ENCODE results near the gene NTM. TPM values are rescaled to one million over a fixed set of nuclear protein-coding genes. Genes with fewer than 3 reads are reported as not detected.

NTM gene
- total RNA-seq, 2 donors from 2014 or later = 19.1 to 44.7 TPM

DNA sequence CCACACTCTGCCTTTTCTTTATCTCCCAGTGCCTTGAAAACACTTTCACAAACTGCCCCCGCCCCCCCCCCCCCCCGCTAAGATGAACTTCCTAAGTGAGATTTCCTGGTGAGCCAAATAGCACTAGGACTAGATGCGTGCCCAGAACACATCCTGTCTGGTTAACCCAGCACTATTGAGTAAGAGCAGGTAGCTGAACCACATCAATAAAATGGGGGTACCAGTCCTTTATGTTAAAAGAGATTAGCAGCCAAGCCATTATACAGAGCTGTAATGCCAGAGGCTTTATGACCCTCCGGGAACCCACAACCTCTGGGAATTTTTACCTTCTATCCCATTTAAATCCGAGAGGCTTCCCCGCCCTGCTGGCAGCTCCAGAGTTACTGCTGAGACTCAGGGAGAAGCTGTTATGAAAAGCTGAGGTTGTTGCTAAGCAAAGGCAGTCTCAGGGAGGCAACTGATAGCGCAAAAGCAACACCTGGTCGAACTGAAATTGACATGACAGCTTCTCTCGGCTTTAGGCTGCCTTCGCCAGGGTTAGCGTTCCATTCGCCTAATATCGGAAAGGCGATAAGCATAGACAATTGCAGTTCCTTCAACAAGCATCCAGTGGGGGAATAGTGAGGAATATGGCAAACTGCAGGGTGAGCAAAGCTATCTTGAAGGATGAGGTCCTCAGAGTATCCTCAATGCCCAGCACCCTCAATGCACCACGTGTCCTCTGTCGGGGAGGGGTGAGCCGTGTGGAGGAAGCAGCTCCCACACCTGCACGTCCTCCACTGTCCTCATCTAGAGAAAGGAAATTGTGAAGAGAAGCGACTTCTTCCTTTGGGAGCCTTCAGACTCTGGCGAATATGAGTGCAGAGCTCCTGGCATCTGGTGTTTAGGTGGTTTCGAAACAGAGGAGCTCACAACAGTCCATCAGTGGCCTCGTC lies 977.0 kb downstream of the NTM start:
- no peaks in the 10 kb centered on the region for H3K27me3 ChIP-seq
- H3K4me3 ChIP-seq = no peak overlapping the region
- TF ChIP-seq, protein P1, sequence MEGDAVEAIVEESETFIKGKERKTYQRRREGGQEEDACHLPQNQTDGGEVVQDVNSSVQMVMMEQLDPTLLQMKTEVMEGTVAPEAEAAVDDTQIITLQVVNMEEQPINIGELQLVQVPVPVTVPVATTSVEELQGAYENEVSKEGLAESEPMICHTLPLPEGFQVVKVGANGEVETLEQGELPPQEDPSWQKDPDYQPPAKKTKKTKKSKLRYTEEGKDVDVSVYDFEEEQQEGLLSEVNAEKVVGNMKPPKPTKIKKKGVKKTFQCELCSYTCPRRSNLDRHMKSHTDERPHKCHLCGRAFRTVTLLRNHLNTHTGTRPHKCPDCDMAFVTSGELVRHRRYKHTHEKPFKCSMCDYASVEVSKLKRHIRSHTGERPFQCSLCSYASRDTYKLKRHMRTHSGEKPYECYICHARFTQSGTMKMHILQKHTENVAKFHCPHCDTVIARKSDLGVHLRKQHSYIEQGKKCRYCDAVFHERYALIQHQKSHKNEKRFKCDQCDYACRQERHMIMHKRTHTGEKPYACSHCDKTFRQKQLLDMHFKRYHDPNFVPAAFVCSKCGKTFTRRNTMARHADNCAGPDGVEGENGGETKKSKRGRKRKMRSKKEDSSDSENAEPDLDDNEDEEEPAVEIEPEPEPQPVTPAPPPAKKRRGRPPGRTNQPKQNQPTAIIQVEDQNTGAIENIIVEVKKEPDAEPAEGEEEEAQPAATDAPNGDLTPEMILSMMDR (IDR thresholded peaks at IDR 0.05) = no peak
- no peak overlapping the region for H3K27ac ChIP-seq
- H3K4me1 ChIP-seq = peaks cover 0 to 14% of the 10 kb centered on the region in 2 donors
- no peaks in the 10 kb centered on the region for H3K36me3 ChIP-seq
- DNase-seq (ENCODE audit: low spot score) = no peak
- no peaks in the 10 kb centered on the region for H3K9me3 ChIP-seq

- H3K27me3 ChIP-seq = no peaks in the 10 kb centered on the region
- no peaks in the 10 kb centered on the region for H3K36me3 ChIP-seq
- peak overlapping the region in 1 of 2 donors; percentile 29 for H3K27ac ChIP-seq
- H3K9me3 ChIP-seq = no peaks in the 10 kb centered on the region
- TF ChIP-seq, protein P1 (IDR thresholded peaks at IDR 0.05) = no peak
- DNase-seq (ENCODE audit: low spot score) = no peak
- no peak overlapping the region for H3K4me3 ChIP-seq
- peaks cover 0 to 4% of the 10 kb centered on the region in 2 donors for H3K4me1 ChIP-seq
Observed at GRCh38 chr11:132349811-132350733, 979.7 kb downstream of the NTM start.

- Histone ChIP-seq H3K9me3 (no peaks in the 10 kb centered on the region), H3K27me3 (no peaks in the 10 kb centered on the region), H3K4me1 (peaks cover 0 to 4% of the 10 kb centered on the region in 2 donors), H3K4me3 (no peak overlapping the region), H3K36me3 (no peaks in the 10 kb centered on the region), H3K27ac (no peak overlapping the region)
- TF ChIP-seq, protein P1 (IDR thresholded peaks at IDR 0.05) = no peak
- DNase-seq (ENCODE audit: low spot score) = no peak
Observed at GRCh38 chr11:132351050-132351449, 980.6 kb downstream of the NTM start.

- Histone ChIP-seq H3K4me3 (no peak overlapping the region), H3K36me3 (no peaks in the 10 kb centered on the region), H3K27me3 (no peaks in the 10 kb centered on the region), H3K9me3 (no peaks in the 10 kb centered on the region), H3K4me1 (peaks cover 0 to 4% of the 10 kb centered on the region in 2 donors), H3K27ac (no peak overlapping the region)
- TF ChIP-seq, protein P1 (IDR thresholded peaks at IDR 0.05) = no peak
- DNase-seq (ENCODE audit: low spot score) = no peak
Observed at GRCh38 chr11:132352497-132352896, 982.1 kb downstream of the NTM start.

DNA sequence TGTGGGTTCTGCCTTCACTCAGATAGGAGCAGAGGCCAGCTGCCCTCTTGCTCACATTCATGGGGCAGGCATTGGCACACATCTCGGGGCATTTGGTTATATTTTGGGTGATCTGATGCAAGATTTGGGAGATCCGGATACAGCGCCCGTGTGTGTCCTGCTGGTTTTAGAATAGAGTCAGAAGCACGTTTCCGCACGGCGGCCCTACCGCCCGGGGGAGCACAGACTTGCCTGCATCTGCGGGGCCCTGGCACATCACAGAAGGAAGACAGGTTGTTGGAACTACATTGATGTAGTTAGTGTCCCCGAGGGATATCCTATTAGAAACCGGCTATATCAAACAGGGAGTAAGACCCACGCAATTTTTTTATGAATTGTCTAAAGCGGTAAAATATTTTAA lies 982.8 kb downstream of the NTM start:
- no peak for DNase-seq (ENCODE audit: low spot score)
- no peaks in the 10 kb centered on the region for H3K27me3 ChIP-seq
- no peaks in the 10 kb centered on the region for H3K9me3 ChIP-seq
- H3K27ac ChIP-seq = no peak overlapping the region
- H3K4me1 ChIP-seq = peaks cover 0 to 4% of the 10 kb centered on the region in 2 donors
- H3K36me3 ChIP-seq = no peaks in the 10 kb centered on the region
- no peak overlapping the region for H3K4me3 ChIP-seq
- TF ChIP-seq, protein P1 (IDR thresholded peaks at IDR 0.05) = no peak
